Endothelial cell of umbilical vein (primary cell): Measurements from ENCODE around the gene TPSB2.

ENCODE experiments used
- FOS ChIP-seq: IDR thresholded peaks from 2 replicates; pipeline ENCODE4 v1.6.1; 2011; ENCODE audit warnings: mild to moderate bottlenecking, low read length, moderate library complexity, borderline replicate concordance; ENCODE audit not compliant: insufficient read depth
- GATA2 ChIP-seq: IDR thresholded peaks from 2 replicates; pipeline ENCODE4 v1.7.0; 2011; ENCODE audit warnings: low read depth, mild to moderate bottlenecking, moderate library complexity, mixed read lengths, low read length; ENCODE audit not compliant: insufficient read length, insufficient read depth
- MAX ChIP-seq: IDR thresholded peaks from 2 replicates; pipeline ENCODE4 v1.6.1; 2011; ENCODE audit not compliant: insufficient read depth, insufficient read length
- MYC ChIP-seq: IDR thresholded peaks from one replicate; pipeline ENCODE4 v1.6.1; 2011; ENCODE audit warnings: mild to moderate bottlenecking, low read depth, low read length
- POLR2A ChIP-seq: IDR thresholded peaks from 2 replicates; pipeline ENCODE4 v1.6.1; 2012; ENCODE audit warnings: low read depth, mild to moderate bottlenecking, control low read depth, low read length
- POLR2AphosphoS5 ChIP-seq: IDR thresholded peaks from 2 replicates; pipeline ENCODE4 v1.6.1; 2012; ENCODE audit warnings: low read depth, mild to moderate bottlenecking, control low read depth, low read length, moderate library complexity; ENCODE audit not compliant: insufficient read depth
- TF ChIP-seq, protein P1 (sequence below), 2 donors: IDR thresholded peaks; 1 replicate in 1 of 2; 2 replicates in 1 of 2; pipeline ENCODE4 v1.5.1; 2011; ENCODE audit warnings: low read length in 2 of 2, mild to moderate bottlenecking in 2 of 2, moderate library complexity in 2 of 2, control low read depth in 1 of 2, inconsistent platforms in 1 of 2, low read depth in 1 of 2; ENCODE audit not compliant: insufficient read depth in 1 of 2; ENCODE audit errors: extremely low read depth in 1 of 2

DNA sequence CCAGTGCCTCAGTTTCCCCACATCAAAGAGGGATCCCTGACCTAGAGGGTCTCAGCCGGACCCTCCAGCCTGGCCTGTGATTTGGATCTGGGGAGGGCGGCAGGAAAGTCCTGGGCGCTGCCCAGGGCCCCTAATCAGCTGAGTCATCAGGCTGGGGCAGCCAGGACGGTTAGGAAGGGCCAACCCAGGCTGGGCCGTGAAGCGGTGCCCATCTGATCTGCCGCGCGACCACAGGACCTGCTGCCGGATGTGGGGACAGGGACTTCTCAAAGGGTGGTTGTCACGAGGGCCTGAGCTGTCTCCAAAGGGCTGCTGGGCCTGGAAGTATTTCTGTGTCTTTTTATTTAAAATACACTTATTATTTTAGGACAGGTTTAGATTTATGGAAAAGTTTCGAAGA lies 14.9 kb upstream of the TPSB2 start:
- TF ChIP-seq POLR2AphosphoS5 = no peak
- TF ChIP-seq, protein P1, sequence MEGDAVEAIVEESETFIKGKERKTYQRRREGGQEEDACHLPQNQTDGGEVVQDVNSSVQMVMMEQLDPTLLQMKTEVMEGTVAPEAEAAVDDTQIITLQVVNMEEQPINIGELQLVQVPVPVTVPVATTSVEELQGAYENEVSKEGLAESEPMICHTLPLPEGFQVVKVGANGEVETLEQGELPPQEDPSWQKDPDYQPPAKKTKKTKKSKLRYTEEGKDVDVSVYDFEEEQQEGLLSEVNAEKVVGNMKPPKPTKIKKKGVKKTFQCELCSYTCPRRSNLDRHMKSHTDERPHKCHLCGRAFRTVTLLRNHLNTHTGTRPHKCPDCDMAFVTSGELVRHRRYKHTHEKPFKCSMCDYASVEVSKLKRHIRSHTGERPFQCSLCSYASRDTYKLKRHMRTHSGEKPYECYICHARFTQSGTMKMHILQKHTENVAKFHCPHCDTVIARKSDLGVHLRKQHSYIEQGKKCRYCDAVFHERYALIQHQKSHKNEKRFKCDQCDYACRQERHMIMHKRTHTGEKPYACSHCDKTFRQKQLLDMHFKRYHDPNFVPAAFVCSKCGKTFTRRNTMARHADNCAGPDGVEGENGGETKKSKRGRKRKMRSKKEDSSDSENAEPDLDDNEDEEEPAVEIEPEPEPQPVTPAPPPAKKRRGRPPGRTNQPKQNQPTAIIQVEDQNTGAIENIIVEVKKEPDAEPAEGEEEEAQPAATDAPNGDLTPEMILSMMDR (IDR thresholded peaks at IDR 0.05; ENCODE audit: extremely low read depth in 1 of 2, insufficient read depth in 1 of 2, low read depth in 1 of 2, low read length in 2 of 2) = no peak
- no peak for TF ChIP-seq MYC
- no peak for TF ChIP-seq GATA2
- no peak for TF ChIP-seq POLR2A
- no peak for TF ChIP-seq MAX
- TF ChIP-seq FOS = no peak
